HepG2 (cell line): ENCODE results near the gene ZBTB1. TPM values are rescaled to one million over a fixed set of nuclear protein-coding genes. Genes with fewer than 3 reads are reported as not detected.

ENCODE experiments used
- ATF4 ChIP-seq, 2 experiments: fragments of 450-650 bp in 1 of 2; sonication (generic) in 1 of 2; formaldehyde crosslinking; IDR thresholded peaks; 2 replicates each; pipeline versions ENCODE4 v1.5.0 to v1.8.0; 2020 to 2022; ENCODE audit warnings: mild to moderate bottlenecking in 1 of 2, missing genetic modification reagents in 1 of 2
- CBX5 ChIP-seq: sonication (generic); formaldehyde crosslinking; IDR thresholded peaks from 2 replicates; pipeline ENCODE4 v1.4.0; 2020; ENCODE audit warnings: missing genetic modification reagents, borderline replicate concordance
- DR1 ChIP-seq: sonication (generic); formaldehyde crosslinking; IDR thresholded peaks from 2 replicates; pipeline ENCODE4 v1.8.0; 2021; ENCODE audit warnings: mild to moderate bottlenecking, missing genetic modification reagents, inconsistent platforms
- FOXO4 ChIP-seq: sonication (generic); formaldehyde crosslinking; conservative IDR thresholded peaks from 2 replicates; pipeline ENCODE4 v1.8.1; 2023; ENCODE audit warnings: missing genetic modification reagents
- HDAC6 ChIP-seq: fragments of 200-600 bp; sonication (generic); IDR thresholded peaks from 2 replicates; pipeline ENCODE4 v1.7.0; 2017; ENCODE audit warnings: mild to moderate bottlenecking, antibody characterized with exemption, low read length, low read depth
- HOXD1 ChIP-seq: sonication (generic); formaldehyde crosslinking; IDR thresholded peaks from 2 replicates; pipeline ENCODE4 v1.5.0; 2020; ENCODE audit warnings: missing genetic modification reagents
- JUND ChIP-seq: sonication (generic); formaldehyde crosslinking; IDR thresholded peaks from 2 replicates; pipeline ENCODE4 v1.8.0; 2022; ENCODE audit warnings: mild to moderate bottlenecking, missing genetic modification reagents
- KMT2B ChIP-seq: IDR thresholded peaks from 2 replicates; pipeline ENCODE4 v1.6.1; 2016; ENCODE audit warnings: missing genetic modification reagents, missing compliant biosample characterization
- MTA1 ChIP-seq: sonication (generic); formaldehyde crosslinking; IDR thresholded peaks from 2 replicates; pipeline ENCODE4 v1.4.0; 2020; ENCODE audit warnings: missing genetic modification reagents, mild to moderate bottlenecking, borderline replicate concordance
- SALL2 ChIP-seq: sonication (generic); formaldehyde crosslinking; IDR thresholded peaks from 2 replicates; pipeline ENCODE4 v1.8.1; 2023; ENCODE audit warnings: mild to moderate bottlenecking, missing genetic modification reagents, inconsistent platforms
- TAF1 ChIP-seq: sonication (generic); formaldehyde crosslinking; IDR thresholded peaks from 2 replicates; pipeline ENCODE4 v1.4.0; 2020; ENCODE audit warnings: missing genetic modification reagents
- ZBTB4 ChIP-seq: sonication (generic); formaldehyde crosslinking; IDR thresholded peaks from 2 replicates; pipeline ENCODE4 v1.4.0; 2020; ENCODE audit warnings: missing genetic modification reagents, mild to moderate bottlenecking, borderline replicate concordance
- ZNF121 ChIP-seq: sonication (generic); formaldehyde crosslinking; IDR thresholded peaks from 2 replicates; pipeline ENCODE4 v1.5.0; 2020; ENCODE audit warnings: mild to moderate bottlenecking, missing genetic modification reagents
- ZNF430 ChIP-seq: sonication (generic); formaldehyde crosslinking; IDR thresholded peaks from 2 replicates; pipeline ENCODE4 v1.9.0; 2021; ENCODE audit warnings: mild to moderate bottlenecking, missing genetic modification reagents
- ZNF687 ChIP-seq: sonication (generic); formaldehyde crosslinking; IDR thresholded peaks from 2 replicates; pipeline ENCODE4 v1.5.1; 2020; ENCODE audit warnings: mild to moderate bottlenecking, missing genetic modification reagents, moderate library complexity
- ZNF749 ChIP-seq: sonication (generic); formaldehyde crosslinking; IDR thresholded peaks from 2 replicates; pipeline ENCODE4 v1.8.0; 2022; ENCODE audit warnings: mild to moderate bottlenecking, missing genetic modification reagents, moderate library complexity, borderline replicate concordance
- polyA plus RNA-seq, 8 experiments: library from polyadenylated mRNA; depleted of rRNA in 3 of 8; stranded (reverse) in 7 of 8; unstranded in 1 of 8; fragments of >200 nt; fragmentation: Illumina TruSeq in 4 of 8; extraction: Trizol in 4 of 8; gene quantifications; 2 replicates each; pipeline versions ENCODE4 v1.2.1 to v1.2.3, GENCODE V29; 2011 to 2016; ENCODE audit warnings: low read depth in 4 of 8, missing spikeins in 1 of 8, mixed read lengths in 1 of 8; ENCODE audit not compliant: insufficient read depth in 1 of 8
- total RNA-seq, 5 experiments: library from RNA; depleted of rRNA; stranded (reverse); fragments of >200 nt; fragmentation: Illumina TruSeq; extraction: Trizol; gene quantifications; 2 replicates each; pipeline ENCODE4 v1.2.3, GENCODE V29; 2016; ENCODE audit warnings: low read depth in 1 of 5

ZBTB1 gene
- total and polyA plus RNA-seq, 2 of the 13 experiments (the other 11 are each of a cell fraction or from before 2014, with no cell fraction given) = 18.8 to 22.6 TPM

DNA sequence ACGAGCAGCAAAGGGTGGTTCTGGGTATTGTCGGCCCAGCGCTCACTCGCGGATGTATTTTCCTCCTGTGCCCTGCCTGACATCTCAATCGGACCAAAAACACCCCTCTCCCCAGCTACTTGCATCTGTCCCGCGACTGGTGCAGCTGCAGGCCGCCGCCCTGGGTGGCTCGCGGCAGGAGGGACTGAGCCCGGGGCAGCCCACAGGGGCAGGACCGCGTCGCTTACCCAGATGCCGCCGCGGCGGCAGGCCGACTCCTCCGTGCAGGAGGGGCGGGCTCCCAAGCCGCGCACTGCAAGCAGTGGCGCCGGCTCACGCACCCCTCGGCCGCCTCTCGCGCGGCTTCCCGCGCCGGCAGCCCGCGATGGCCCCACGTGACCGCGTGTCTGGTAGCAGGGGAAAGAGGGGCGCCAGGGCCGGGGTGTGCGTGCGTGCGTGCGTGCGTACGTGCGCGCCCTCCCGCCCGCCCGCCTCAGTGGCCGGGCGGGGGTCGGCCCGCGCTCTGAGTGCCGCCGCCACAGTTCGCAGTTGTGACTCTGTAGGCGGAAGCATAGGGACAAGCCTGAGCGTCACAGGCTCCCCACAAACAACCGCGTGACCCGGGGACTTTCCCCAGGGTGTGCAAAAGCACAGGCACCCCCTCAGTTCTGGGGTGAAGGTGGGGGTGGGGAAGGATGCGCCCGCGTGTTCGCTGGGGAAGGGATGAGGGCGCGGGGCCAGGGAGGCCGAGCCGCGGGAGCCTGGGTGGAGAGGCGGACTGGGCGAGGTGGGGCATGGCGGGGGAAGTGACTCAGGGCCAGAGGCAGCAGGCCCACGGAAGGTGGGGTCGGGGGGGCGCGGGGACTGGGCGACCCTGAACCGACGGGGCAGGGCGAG, 898 bp upstream of the ZBTB1 start, which contains the start of gene ZBTB25 (continued):
- peak; percentile 95 for TF ChIP-seq ZNF687 (CRISPR knock-in tag)
- 0 out of 2 replicates have a peak, but pooled peaks have one; percentile 22 for TF ChIP-seq ZNF430 (CRISPR knock-in tag)
- peak; percentile 14; the same call in 1 of the 2 replicates for TF ChIP-seq HOXD1 (CRISPR knock-in tag)
- no peak for TF ChIP-seq KMT2B (CRISPR knock-in tag)
- no peak; the same call in 1 of the 2 replicates for TF ChIP-seq DR1 (CRISPR knock-in tag)
- TF ChIP-seq TAF1 (CRISPR knock-in tag) = peak; percentile 80
- 0 out of 4 replicates have a peak, but pooled peaks of 1 of the 2 experiments have one; percentile 20 for TF ChIP-seq ATF4 (CRISPR knock-in tag; IDR thresholded peaks at IDR 0.05)
- no peak for TF ChIP-seq HDAC6
- 0 out of 2 replicates have a peak, but pooled peaks have one; percentile 36 for TF ChIP-seq FOXO4 (CRISPR knock-in tag)
- no peak for TF ChIP-seq CBX5
- TF ChIP-seq ZNF121 (CRISPR knock-in tag) = 0 out of 2 replicates have a peak, but pooled peaks have one; percentile 18
- no peak; the same call in 1 of the 2 replicates for TF ChIP-seq JUND (CRISPR knock-in tag)
- TF ChIP-seq ZBTB4 (CRISPR knock-in tag) = no peak
- peak; percentile 78 for TF ChIP-seq SALL2 (CRISPR knock-in tag)
- no peak for TF ChIP-seq ZNF749 (CRISPR knock-in tag)
- TF ChIP-seq MTA1 = peak; percentile 72; the same call in 1 of the 2 replicates
